Activated CD4-positive, alpha-beta T cell treated with anti-CD3 and anti-CD28 coated beads, Interleukin-2, amount 10 ng/mL, durations not matched to agents 7 days and 5 days (primary cell): ENCODE results near the gene GDF11. TPM values are rescaled to one million over a fixed set of nuclear protein-coding genes. Genes with fewer than 3 reads are reported as not detected.
A peak's percentile ranks its signal among the peaks of the same experiment; 100 is the strongest.

Source experiments
- CTCF ChIA-PET: fragments of 350-600 bp; sonication (Branson Sonifier 250); formaldehyde crosslinking; loops from one replicate; lab custom pipeline; 2021; ENCODE audit warnings: antibody characterized with exemption; lab: Charles Lee
- POLR2A ChIA-PET: fragments of 350-600 bp; sonication (Branson Sonifier 250); formaldehyde crosslinking; loops from one replicate; lab custom pipeline; 2021; ENCODE audit warnings: antibody characterized with exemption; lab: Charles Lee
- DNase-seq: peaks from one replicate; pipeline ENCODE4 v3.0.0-alpha.2; 2020
- H3K27ac Mint-ChIP-seq: one replicate; pipeline ENCODE4 v1.8.0; 2021; ENCODE audit warnings: mild to moderate bottlenecking, moderate library complexity, mixed read lengths
- H3K27me3 Mint-ChIP-seq: one replicate; pipeline ENCODE4 v1.8.0; 2021; ENCODE audit warnings: mixed read lengths
- H3K36me3 Mint-ChIP-seq: one replicate; pipeline ENCODE4 v1.8.0; 2021; ENCODE audit warnings: low read depth, mixed read lengths
- H3K4me1 Mint-ChIP-seq: one replicate; pipeline ENCODE4 v1.8.0; 2021; ENCODE audit warnings: mixed read lengths
- H3K4me3 Mint-ChIP-seq: one replicate; pipeline ENCODE4 v1.8.0; 2021; ENCODE audit warnings: mild to moderate bottlenecking, moderate library complexity, mixed read lengths
- H3K9me3 Mint-ChIP-seq: one replicate; pipeline ENCODE4 v1.8.0; 2021; ENCODE audit warnings: mixed read lengths
- total RNA-seq, 2 experiments: library from RNA; stranded (reverse); gene quantifications; one replicate each; pipeline ENCODE4 v1.2.3, GENCODE V29; 2021

Gene GDF11
- total RNA-seq, 2 experiments from 2014 or later = 9.7 to 10.4 TPM

DNA sequence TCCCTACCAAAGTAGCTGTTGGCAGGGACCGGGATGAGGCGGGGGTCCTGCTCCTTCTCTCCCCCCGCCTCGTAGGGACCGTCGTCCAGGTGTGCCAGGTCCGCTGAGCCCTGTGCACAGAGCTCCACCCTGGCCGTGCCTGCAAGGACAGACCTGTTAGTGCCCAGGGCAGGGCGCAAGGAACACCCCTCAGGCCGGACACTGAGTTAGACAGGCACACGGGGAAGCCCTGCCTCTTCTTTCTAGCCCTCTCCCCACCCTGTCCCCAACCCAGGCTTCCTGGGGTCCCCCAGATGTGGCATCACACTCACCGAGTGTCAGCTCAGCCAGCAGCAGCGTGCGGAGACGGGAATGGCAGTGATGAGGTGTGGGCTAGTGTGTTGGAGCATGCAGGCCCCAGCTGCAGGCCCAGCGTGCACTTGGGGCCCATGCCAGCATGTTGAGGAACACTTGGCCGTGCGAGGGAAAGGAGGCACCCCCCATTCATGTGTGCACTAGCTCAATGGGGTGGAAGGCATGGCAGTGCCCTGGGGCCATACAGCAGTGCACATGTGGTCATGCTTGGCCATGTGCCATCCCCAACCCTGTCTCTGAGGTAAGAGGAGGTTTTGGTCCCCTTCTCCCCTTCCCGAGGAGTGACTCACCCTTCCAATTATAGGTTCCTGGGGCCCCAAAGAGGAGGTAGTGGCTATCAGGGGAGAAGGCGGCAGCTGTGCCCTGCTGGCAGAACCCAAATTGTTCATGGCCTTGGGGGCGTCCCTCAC lies 42.5 kb upstream of the GDF11 start:
- no peaks in the 10 kb centered on the region for H3K9me3 Mint-ChIP-seq
- no peaks in the 10 kb centered on the region for H3K27me3 Mint-ChIP-seq
- H3K36me3 Mint-ChIP-seq = no peaks in the 10 kb centered on the region
- H3K27ac Mint-ChIP-seq = no peak overlapping the region
- DNase-seq = no peak
- POLR2A ChIA-PET = no interaction called here
- H3K4me3 Mint-ChIP-seq = no peak overlapping the region
- no peaks in the 10 kb centered on the region for H3K4me1 Mint-ChIP-seq
- CTCF ChIA-PET = interaction anchor here (1.3 kb wide), 1 partner anchor 10 kb away, joined by 5 read pairs; no protein-coding TSS in a partner anchor

DNA sequence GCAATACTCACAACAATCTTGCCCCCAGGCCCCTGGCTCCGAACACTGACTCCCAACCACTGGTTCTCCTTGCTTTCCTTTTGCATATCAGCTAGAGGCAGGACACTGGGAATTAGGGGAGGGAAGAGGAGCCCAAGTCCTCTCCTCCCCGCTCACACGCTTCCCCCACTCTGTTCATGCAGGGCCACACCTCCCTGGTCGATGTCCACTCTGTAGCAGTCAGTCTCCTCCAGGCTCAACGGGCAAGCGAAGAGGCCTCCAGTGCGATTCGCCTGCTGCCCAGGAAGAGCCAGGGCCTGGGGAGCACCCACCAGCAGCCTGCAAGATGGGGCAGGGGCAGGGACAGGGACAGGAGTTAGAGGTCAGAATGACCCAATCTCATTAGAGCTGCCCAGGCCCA lies 40.1 kb upstream of the GDF11 start:
- Mint-ChIP-seq H3K4me1 (peaks cover 7% of the 10 kb centered on the region), H3K27me3 (peaks cover 11% of the 10 kb centered on the region), H3K36me3 (no peaks in the 10 kb centered on the region), H3K9me3 (no peaks in the 10 kb centered on the region), H3K27ac (no peak overlapping the region), H3K4me3 (no peak overlapping the region)
- CTCF ChIA-PET = no interaction called here
- DNase-seq = no peak
- POLR2A ChIA-PET = no interaction called here

DNA sequence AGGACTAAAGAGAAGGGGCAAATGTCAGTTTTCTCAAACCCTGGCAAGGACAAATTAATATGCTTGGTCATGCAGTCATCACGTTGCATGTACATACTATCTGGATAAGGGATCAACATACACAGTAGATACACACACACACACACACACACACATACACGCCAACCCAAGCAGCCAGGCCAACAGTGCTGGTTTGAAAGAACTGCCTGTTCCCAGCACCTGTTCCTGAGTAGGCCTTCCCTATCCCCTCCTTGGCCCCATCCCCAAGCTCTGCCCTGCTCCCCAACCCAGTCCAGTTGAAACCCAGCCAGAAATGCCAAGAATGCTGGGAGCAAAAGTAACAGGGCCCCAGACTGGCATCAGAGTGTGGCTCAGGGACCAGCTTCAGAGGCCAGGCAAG lies 39.6 kb upstream of the GDF11 start:
- peaks cover 11% of the 10 kb centered on the region for H3K4me1 Mint-ChIP-seq
- no peaks in the 10 kb centered on the region for H3K9me3 Mint-ChIP-seq
- no peaks in the 10 kb centered on the region for H3K36me3 Mint-ChIP-seq
- ChIA-PET CTCF (no interaction called here), POLR2A (no interaction called here)
- no peak overlapping the region for H3K4me3 Mint-ChIP-seq
- H3K27ac Mint-ChIP-seq = no peak overlapping the region
- peaks cover 14% of the 10 kb centered on the region for H3K27me3 Mint-ChIP-seq
- DNase-seq = no peak

DNA sequence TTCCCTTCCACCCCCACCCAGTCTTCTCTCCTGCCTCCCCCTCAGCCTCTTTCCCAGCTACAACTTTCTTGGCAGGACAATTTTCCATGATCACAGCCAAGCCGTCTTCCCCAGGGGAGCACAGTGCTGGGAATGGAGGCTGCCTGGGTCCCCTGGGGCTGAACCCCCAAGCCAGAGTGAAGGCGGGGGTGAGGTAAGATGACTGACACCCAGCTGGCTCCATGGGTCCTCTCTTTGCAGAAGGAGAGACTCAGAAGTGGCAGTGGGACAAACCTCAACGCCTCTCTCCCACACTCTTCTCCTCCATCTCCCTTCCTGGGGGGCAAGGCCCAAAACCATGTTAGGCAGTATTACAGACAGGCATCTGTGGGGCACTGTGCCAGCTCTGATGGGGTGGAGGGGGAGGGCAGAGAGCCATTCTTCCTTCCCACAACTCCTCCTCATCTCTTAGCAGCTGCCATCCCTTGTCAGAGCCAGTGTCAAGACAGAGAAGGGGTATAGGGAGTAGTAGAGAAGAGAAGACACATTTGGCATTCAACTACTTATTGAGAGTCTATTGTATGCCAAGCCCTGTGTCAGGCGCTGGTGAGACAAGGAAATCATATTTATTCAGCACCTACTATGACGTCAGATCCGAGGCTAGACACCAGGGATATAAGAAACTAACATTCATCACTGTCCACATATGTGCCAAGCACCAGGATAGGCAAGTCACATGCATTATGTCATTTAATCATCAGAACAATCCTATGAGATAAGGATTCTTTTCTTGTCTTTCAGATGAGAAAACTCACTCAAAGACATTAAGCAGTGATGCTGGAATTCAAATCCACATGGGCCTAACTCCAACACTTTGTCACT lies 38.8 kb upstream of the GDF11 start:
- Mint-ChIP-seq H3K9me3 (no peaks in the 10 kb centered on the region), H3K27ac (no peak overlapping the region), H3K36me3 (no peaks in the 10 kb centered on the region), H3K27me3 (peaks cover 22% of the 10 kb centered on the region), H3K4me1 (peaks cover 18% of the 10 kb centered on the region), H3K4me3 (no peak overlapping the region)
- DNase-seq = no peak
- CTCF ChIA-PET = no interaction called here
- POLR2A ChIA-PET = no interaction called here

DNA sequence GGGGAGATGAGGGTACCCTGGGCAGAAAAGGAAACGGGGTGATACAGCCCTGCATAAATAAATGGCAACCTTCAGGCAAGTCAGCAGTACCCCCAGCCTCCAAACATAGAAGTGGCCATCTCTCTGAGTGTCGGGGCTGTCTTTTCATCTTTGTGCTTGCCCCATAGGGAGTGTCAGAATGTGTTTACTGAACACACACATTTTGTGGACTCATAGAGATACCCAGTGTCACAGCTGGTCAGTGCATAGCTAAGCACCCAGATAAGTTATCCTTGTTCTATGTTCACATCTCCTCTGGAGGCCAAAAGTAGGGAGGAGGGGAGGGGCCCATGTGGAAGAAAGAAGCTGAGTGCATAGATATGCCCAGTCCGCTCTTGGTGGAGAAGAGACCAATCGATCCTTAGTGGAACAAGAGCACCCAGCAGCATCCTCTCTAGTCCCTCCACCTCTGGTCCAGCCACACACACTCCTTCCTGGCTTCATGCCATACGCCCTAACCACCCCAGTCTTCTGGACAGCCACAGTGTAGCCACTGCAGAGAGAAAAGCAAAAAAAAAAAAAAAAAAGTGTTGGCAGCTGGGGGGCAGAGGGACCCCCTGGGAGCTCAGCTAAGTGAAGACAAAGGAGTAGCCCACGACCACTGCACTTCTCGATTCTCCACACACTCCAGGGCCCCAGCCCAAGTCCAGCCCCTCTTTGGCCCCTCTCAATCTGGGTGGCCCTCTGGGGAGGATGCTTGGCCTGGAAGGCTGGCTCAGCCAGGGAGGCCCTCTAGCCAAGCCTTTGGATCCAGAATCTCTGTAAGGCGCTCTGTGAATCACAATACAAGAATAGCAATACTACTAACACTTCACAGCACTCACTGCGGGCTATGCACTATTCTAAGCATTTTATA lies 37.9 kb upstream of the GDF11 start:
- DNase-seq = no peak
- Mint-ChIP-seq H3K27ac (no peak overlapping the region), H3K27me3 (peaks cover 30% of the 10 kb centered on the region), H3K36me3 (no peaks in the 10 kb centered on the region), H3K4me3 (no peak overlapping the region), H3K4me1 (peaks cover 20% of the 10 kb centered on the region), H3K9me3 (no peaks in the 10 kb centered on the region)
- POLR2A ChIA-PET = interaction anchor here (0.9 kb wide), 1 partner anchor 11 kb away, joined by 5 read pairs; the partner anchor contains the start of gene BLOC1S1
- CTCF ChIA-PET = interaction anchor here (1.0 to 1.8 kb wide), 7 partner anchors 11 to 58 kb away, joined by 3 to 7 read pairs (median 3); partner anchors contain the start of gene BLOC1S1

DNA sequence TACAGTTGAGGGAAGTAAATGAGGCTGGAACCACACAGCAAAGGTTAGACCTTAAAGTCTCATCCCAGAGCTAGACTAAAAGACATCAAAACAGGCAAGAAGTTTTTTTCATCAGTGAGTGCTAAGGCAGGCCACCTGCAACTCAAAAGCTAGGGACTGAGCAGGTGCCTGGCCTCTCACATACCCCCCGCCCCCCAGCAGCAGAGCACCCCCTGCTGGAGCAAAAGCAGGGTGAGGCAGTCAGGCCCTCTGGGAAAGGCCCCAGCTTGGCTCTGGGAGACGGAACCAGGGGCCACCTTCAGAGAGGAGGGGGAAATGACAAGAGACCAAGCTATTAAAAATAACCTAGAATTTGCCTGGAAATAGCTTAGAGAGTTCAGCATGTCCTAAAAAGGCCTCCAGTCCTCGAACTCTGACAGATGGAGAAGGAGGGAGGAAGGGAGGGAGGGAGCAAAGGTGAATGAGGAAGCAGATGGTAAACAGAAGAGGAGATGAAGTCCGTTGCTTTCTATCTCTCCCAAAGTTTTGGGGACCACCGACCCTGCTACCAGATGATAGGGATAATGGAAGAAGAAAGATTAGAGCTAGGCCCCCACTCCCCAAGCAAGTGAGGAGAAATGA lies 37.0 kb upstream of the GDF11 start:
- no peak for DNase-seq
- H3K4me3 Mint-ChIP-seq = no peak overlapping the region

DNA sequence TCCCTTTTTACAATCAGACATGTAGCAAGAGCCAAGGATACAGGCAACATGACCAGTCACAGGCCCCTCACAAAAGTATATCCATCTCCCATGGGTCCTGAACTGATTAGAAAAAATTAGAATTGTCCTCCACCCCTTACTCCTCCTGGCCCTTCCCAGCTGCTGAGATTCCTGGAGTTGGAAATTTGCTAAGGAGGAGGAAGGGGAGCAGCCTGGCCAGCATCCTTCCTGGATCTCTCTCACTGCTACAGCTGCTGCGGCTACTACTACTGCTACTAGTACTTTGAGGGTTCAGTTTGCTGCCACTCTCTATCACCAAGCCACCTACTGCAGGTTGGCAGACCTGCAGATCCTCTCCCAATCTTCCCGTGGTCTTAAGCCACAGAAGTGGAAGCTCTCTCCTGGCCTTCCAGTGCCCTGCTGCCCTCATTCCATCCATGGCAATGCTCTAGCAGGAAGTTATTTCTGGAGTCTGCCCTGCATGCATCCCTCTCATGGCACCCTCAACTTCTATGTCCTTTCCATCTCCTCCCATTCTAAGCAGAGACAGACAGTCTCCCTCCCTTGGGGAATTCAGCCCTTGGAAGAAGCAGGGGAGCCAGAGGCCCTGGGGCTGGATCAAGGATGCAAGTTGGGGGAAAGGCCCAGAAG lies 36.2 kb upstream of the GDF11 start:
- H3K36me3 Mint-ChIP-seq = no peaks in the 10 kb centered on the region
- H3K27me3 Mint-ChIP-seq = peaks cover 36% of the 10 kb centered on the region
- H3K4me3 Mint-ChIP-seq = peak overlapping the region; percentile 61
- CTCF ChIA-PET = interaction anchor here (1.0 to 1.8 kb wide), 6 partner anchors 15 to 60 kb away, joined by 3 to 6 read pairs (median 3); no protein-coding TSS in a partner anchor
- no peak overlapping the region for H3K27ac Mint-ChIP-seq
- POLR2A ChIA-PET = no interaction called here
- no peak for DNase-seq
- H3K4me1 Mint-ChIP-seq = peaks cover 20% of the 10 kb centered on the region
- no peaks in the 10 kb centered on the region for H3K9me3 Mint-ChIP-seq

More for the DNA sequence above, 37.0 kb upstream of the GDF11 start:
- ChIA-PET POLR2A (interaction anchor here (0.9 kb wide), 1 partner anchor 10 kb away, joined by 5 read pairs; the partner anchor contains the start of gene BLOC1S1), CTCF (interaction anchor here (1.0 to 1.8 kb wide), 9 partner anchors 10 to 59 kb away, joined by 3 to 7 read pairs (median 3); partner anchors contain the start of gene BLOC1S1)
- Mint-ChIP-seq H3K36me3 (no peaks in the 10 kb centered on the region), H3K9me3 (no peaks in the 10 kb centered on the region), H3K4me1 (peaks cover 20% of the 10 kb centered on the region), H3K27ac (no peak overlapping the region), H3K27me3 (peaks cover 34% of the 10 kb centered on the region)

DNA sequence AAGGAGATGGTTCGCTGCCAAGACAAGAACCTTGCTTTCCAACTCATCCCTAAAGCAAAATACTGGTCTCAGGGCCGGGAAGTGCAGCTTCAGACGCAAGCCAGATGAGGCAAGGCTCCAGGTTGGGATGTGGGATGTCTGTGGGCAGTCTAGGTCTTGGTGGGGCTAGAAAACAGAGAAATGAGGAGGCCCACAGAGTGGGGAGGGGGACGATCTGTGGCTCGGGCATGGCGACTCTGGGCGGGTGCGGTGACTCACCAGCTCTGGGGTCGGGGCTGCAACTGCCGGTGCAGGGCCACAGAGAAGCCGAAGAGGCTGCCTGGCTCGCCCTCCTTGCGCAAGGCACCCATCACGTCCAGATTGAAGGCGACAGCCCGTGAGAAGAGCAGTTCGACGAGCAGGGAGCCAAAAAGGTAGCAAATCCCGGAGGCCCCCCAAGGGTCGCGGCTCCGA lies 35.7 kb upstream of the GDF11 start:
- H3K4me1 Mint-ChIP-seq = peaks cover 20% of the 10 kb centered on the region
- H3K9me3 Mint-ChIP-seq = no peaks in the 10 kb centered on the region
- ChIA-PET CTCF (interaction anchor here (1.2 to 1.7 kb wide), 2 partner anchors 16 to 17 kb away, joined by 3 read pairs; no protein-coding TSS in a partner anchor), POLR2A (no interaction called here)
- no peak overlapping the region for H3K27ac Mint-ChIP-seq
- peak overlapping the region; percentile 61 for H3K4me3 Mint-ChIP-seq
- no peaks in the 10 kb centered on the region for H3K36me3 Mint-ChIP-seq
- no peak for DNase-seq
- H3K27me3 Mint-ChIP-seq = peaks cover 41% of the 10 kb centered on the region

DNA sequence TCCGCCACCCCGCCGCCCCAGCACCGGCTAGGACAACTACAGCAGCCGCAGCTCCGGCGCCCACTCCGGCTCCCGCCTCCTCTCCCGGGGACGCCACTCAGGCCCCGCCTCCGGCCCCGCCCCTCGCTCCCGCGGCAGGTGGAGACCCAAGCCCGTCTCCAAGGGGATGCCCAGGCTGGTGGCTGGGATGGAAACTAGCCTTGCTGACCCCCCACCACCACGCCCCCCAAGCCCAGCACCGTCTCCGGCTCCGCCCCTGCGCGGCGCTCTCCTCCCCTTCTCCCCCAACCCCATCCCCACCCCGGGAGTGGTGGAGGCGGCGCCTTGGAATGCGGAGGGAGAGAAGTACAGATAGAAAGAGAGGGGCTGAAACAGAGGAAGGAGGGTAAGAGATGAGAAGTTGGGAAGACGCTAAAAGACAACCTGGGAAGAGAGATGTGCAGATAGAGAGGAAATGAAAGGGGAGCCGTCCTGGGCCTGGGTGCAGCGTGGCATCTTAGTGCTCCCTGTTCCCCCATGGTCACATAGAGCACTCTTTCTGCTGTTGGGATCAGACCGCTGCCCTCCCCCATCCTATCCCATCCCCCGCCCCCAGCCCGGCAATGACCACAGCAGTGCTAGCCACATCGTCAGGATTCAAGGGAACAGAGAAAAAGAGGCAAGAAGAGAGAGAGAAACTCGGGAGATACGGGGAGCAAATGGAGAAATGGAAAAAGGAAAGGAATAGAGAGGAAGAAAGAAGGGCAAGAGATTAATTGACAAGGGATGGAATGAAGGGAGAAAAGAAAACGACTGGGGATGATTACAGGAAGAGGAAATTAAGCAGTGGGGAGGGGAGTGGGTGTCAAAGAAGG lies 34.9 kb upstream of the GDF11 start, which contains the start of gene ITGA7:
ITGA7 (minus strand) TSS at position 64 of the 854 bp plus-strand sequence. CDS start 222 bp downstream, outside the sequence.
- Mint-ChIP-seq H3K27me3 (peaks cover 48% of the 10 kb centered on the region), H3K4me3 (peak within 1 kb of the TSS; percentile 70), H3K27ac (no peak within 1 kb of the TSS), H3K9me3 (no peaks in the 10 kb centered on the region), H3K4me1 (peaks cover 20% of the 10 kb centered on the region), H3K36me3 (no peaks in the 10 kb centered on the region)
- CTCF ChIA-PET = interaction anchor here (1.2 to 1.7 kb wide), 2 partner anchors 15 to 17 kb away, joined by 3 read pairs; no protein-coding TSS in a partner anchor
- POLR2A ChIA-PET = no interaction called here
- peak; percentile 60 for DNase-seq

DNA sequence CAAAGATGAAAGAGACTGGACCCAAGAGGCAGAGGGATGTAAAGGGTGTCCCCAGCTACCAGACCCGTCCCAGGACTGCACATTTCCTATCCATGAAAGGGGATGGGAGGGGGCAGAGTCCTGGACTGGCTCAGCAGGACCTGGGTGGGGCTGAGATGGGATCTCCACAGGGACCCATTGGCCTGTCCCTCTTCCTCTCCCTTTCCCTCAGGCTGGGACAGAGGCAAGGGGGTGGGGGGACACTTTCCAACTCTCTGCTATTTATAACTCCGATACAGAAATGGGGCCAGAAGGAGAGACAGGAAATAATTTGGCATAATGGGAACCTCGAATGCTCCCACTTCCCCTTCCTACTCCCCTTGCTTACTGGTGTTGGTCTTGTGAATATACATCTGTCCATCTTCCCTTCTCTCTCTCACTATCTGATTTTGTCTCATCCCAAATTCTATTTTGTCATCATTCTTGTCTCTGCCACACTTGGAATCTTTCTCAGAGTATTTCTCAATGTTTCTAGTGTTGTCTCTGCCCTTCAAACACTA lies 34.2 kb upstream of the GDF11 start:
- no peaks in the 10 kb centered on the region for H3K36me3 Mint-ChIP-seq
- peak overlapping the region; percentile 70 for H3K4me3 Mint-ChIP-seq
- peaks cover 49% of the 10 kb centered on the region for H3K27me3 Mint-ChIP-seq
- CTCF ChIA-PET = no interaction called here
- peaks cover 20% of the 10 kb centered on the region for H3K4me1 Mint-ChIP-seq
- no peak overlapping the region for H3K27ac Mint-ChIP-seq
- POLR2A ChIA-PET = no interaction called here
- DNase-seq = no peak
- H3K9me3 Mint-ChIP-seq = no peaks in the 10 kb centered on the region
